Panc1 (cell line): ENCODE measurements around the gene CIPC.

Source experiments
- CTCF ChIP-seq: fragments of 450-650 bp; IDR thresholded peaks from 2 replicates; pipeline ENCODE4 v1.5.1; 2017; ENCODE audit warnings: mild to moderate bottlenecking
- POLR2AphosphoS5 ChIP-seq: IDR thresholded peaks from 2 replicates; pipeline ENCODE4 v1.6.1; 2012; ENCODE audit warnings: mild to moderate bottlenecking, low read depth, low read length, moderate library complexity
- REST ChIP-seq, 2 experiments: IDR thresholded peaks; 2 replicates each; pipeline ENCODE4 v1.6.1; 2011 to 2012; ENCODE audit warnings: low read depth in 2 of 2, control low read depth in 1 of 2, low read length in 1 of 2, mild to moderate bottlenecking in 1 of 2, moderate library complexity in 1 of 2; ENCODE audit not compliant: insufficient read depth in 1 of 2

- no peak for TF ChIP-seq CTCF
- TF ChIP-seq POLR2AphosphoS5: no peak
- peak; percentile 87 to 90 for TF ChIP-seq REST (IDR thresholded peaks at IDR 0.05; ENCODE audit: insufficient read depth in 1 of 2, low read depth in 2 of 2, low read length in 1 of 2)
Measured at GRCh38 chr14:77133720-77134338, 35.8 kb downstream of the CIPC start.
